ENCODE data around the gene RHOBTB1. TPM values are rescaled to one million over a fixed set of nuclear protein-coding genes. Genes with fewer than 3 reads are reported as not detected.

Gene RHOBTB1
- total RNA-seq, 1 experiment from 2014 or later = 2.5 TPM

GRCh38 chr10:60963441-60964256 lies 19.7 kb upstream of the RHOBTB1 start:
- H3T11ph ChIP-seq (ENCODE audit: low read length) = no peak overlapping the region
- no peak overlapping the region for H4K8ac ChIP-seq (replicated peaks; ENCODE audit: insufficient read length, low read depth, low read length)
- H3K4me1 ChIP-seq (ENCODE audit: insufficient read depth, low read length) = peaks cover 2% of the 10 kb centered on the region; the same call in 1 of the 2 replicates
- no peak for DNase-seq
- no peaks in the 10 kb centered on the region for H3K9me3 ChIP-seq (ENCODE audit: control insufficient read depth, low read depth, low read length)
- Mint-ChIP-seq H3K36me3 (ENCODE audit: insufficient read depth in 1 of 3, low read depth in 3 of 3) (no peaks in the 10 kb centered on the region), H3K4me1 (peaks cover 10 to 11% of the 10 kb centered on the region in 2 experiments), H3K4me3 (no peak overlapping the region), H3K27ac (no peak overlapping the region), H3K27me3 (ENCODE audit: low read depth) (no peaks in the 10 kb centered on the region), H3K9me3 (no peaks in the 10 kb centered on the region)
- no peak overlapping the region for H4K91ac ChIP-seq (ENCODE audit: insufficient read length, low read depth, low read length)
- no peaks in the 10 kb centered on the region for H3K27me3 ChIP-seq (ENCODE audit: insufficient read depth, low read length)
- H2BK5ac ChIP-seq (ENCODE audit: insufficient read length, low read length) = no peak overlapping the region
- no peak overlapping the region for H3K4ac ChIP-seq (ENCODE audit: low read depth, low read length)
- H3K23ac ChIP-seq (ENCODE audit: insufficient read length, low read depth, low read length) = no peak overlapping the region
- H2BK20ac ChIP-seq (ENCODE audit: low read depth, low read length, poor library complexity, severe bottlenecking) = no peak overlapping the region
- H2AFZ ChIP-seq (ENCODE audit: low read length) = no peak overlapping the region
- H3K27ac ChIP-seq (ENCODE audit: insufficient read length, low read depth, low read length) = no peak overlapping the region
- no peak overlapping the region for H3K18ac ChIP-seq (ENCODE audit: insufficient read length, low read depth, low read length)
- no peak overlapping the region for H3K4me2 ChIP-seq (ENCODE audit: insufficient read depth, insufficient read length, low read length)
- no peak overlapping the region for H3K9ac ChIP-seq (ENCODE audit: extremely low read depth, insufficient read length, low read length)
- H4K20me1 ChIP-seq (ENCODE audit: control insufficient read depth, insufficient read depth, insufficient read length) = no peaks in the 10 kb centered on the region
- H2BK12ac ChIP-seq (ENCODE audit: insufficient read length, low read depth, low read length) = no peak overlapping the region
- no peaks in the 10 kb centered on the region for H3K79me1 ChIP-seq (ENCODE audit: insufficient read depth, low read depth, low read length, poor library complexity, severe bottlenecking)
- TF ChIP-seq, protein P1, sequence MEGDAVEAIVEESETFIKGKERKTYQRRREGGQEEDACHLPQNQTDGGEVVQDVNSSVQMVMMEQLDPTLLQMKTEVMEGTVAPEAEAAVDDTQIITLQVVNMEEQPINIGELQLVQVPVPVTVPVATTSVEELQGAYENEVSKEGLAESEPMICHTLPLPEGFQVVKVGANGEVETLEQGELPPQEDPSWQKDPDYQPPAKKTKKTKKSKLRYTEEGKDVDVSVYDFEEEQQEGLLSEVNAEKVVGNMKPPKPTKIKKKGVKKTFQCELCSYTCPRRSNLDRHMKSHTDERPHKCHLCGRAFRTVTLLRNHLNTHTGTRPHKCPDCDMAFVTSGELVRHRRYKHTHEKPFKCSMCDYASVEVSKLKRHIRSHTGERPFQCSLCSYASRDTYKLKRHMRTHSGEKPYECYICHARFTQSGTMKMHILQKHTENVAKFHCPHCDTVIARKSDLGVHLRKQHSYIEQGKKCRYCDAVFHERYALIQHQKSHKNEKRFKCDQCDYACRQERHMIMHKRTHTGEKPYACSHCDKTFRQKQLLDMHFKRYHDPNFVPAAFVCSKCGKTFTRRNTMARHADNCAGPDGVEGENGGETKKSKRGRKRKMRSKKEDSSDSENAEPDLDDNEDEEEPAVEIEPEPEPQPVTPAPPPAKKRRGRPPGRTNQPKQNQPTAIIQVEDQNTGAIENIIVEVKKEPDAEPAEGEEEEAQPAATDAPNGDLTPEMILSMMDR (conservative IDR thresholded peaks at IDR 0.05) = no peak
- no peak overlapping the region for H3K14ac ChIP-seq (ENCODE audit: insufficient read depth, low read length)
- no peak overlapping the region for H2BK15ac ChIP-seq (ENCODE audit: low read depth, low read length)
- no peak overlapping the region for H2BK120ac ChIP-seq (ENCODE audit: low read depth, low read length, poor library complexity, severe bottlenecking)
- no peaks in the 10 kb centered on the region for H3K23me2 ChIP-seq (ENCODE audit: insufficient read length, low read depth, low read length, poor library complexity, severe bottlenecking)
- H3K79me2 ChIP-seq (ENCODE audit: insufficient read depth, low read length) = no peaks in the 10 kb centered on the region
- H3K56ac ChIP-seq (ENCODE audit: insufficient read length, low read depth, low read length) = no peak overlapping the region
- H2AK5ac ChIP-seq (ENCODE audit: insufficient read length, low read length) = no peak overlapping the region
- no CpG with 5 or more reads among the region's 4 CpGs for WGBS (ENCODE audit: extremely low coverage, insufficient read length, low lambda C conversion rate)
- H4K5ac ChIP-seq (ENCODE audit: insufficient read length, low read depth, low read length) = no peak overlapping the region

Data from H9 (cell line).